Trophoblast cell (in vitro differentiated cells and primary cell): Measurements from ENCODE around the gene PHKB.

Source experiments
- DNase-seq, 2 donors: peaks; one replicate each; pipeline ENCODE4 v3.0.0-alpha.2; 2016
- H2AFZ ChIP-seq: 2 replicates; pipeline ENCODE4 v1.6.1; 2013; ENCODE audit warnings: low read length, moderate library complexity, mild to moderate bottlenecking; ENCODE audit not compliant: insufficient read depth, poor library complexity
- H2AK5ac ChIP-seq: 2 replicates; pipeline ENCODE4 v1.6.1; 2013; ENCODE audit warnings: mild to moderate bottlenecking, low read length
- H2BK120ac ChIP-seq: 2 replicates; pipeline ENCODE4 v1.6.1; 2013; ENCODE audit warnings: low read length, mild to moderate bottlenecking, moderate library complexity; ENCODE audit not compliant: insufficient read depth, poor library complexity
- H2BK12ac ChIP-seq: 2 replicates; pipeline ENCODE4 v1.6.1; 2013; ENCODE audit warnings: mild to moderate bottlenecking, low read length, moderate library complexity
- H2BK5ac ChIP-seq: 2 replicates; pipeline ENCODE4 v1.6.1; 2013; ENCODE audit warnings: low read length, low read depth, moderate library complexity, mild to moderate bottlenecking; ENCODE audit not compliant: poor library complexity
- H3K14ac ChIP-seq: 2 replicates; pipeline ENCODE4 v1.6.1; 2013; ENCODE audit warnings: mild to moderate bottlenecking, low read length
- H3K18ac ChIP-seq: 2 replicates; pipeline ENCODE4 v1.6.1; 2013; ENCODE audit warnings: mild to moderate bottlenecking, low read length
- H3K23ac ChIP-seq: 2 replicates; pipeline ENCODE4 v1.6.1; 2013; ENCODE audit warnings: low read length
- H3K27ac ChIP-seq: 2 replicates; pipeline ENCODE4 v1.5.1; 2013; ENCODE audit warnings: low read depth, mild to moderate bottlenecking, inconsistent platforms, low read length, moderate library complexity
- H3K27me3 ChIP-seq: 2 replicates; pipeline ENCODE4 v1.6.1; 2013; ENCODE audit warnings: inconsistent platforms, mild to moderate bottlenecking, low read length, moderate library complexity; ENCODE audit not compliant: insufficient read depth
- H3K36me3 ChIP-seq, 2 experiments: 1 replicate in 1 of 2; 2 replicates in 1 of 2; pipeline ENCODE4 v1.6.1; 2013; ENCODE audit warnings: low read length in 2 of 2, mild to moderate bottlenecking in 2 of 2, moderate library complexity in 1 of 2; ENCODE audit not compliant: insufficient read depth in 2 of 2, control insufficient read depth in 1 of 2
- H3K4ac ChIP-seq: 2 replicates; pipeline ENCODE4 v1.6.1; 2013; ENCODE audit warnings: low read depth, mild to moderate bottlenecking, low read length, moderate library complexity
- H3K4me1 ChIP-seq, 2 experiments: 1 replicate in 1 of 2; 2 replicates in 1 of 2; pipeline ENCODE4 v1.6.1; 2013; ENCODE audit warnings: low read length in 2 of 2, mild to moderate bottlenecking in 2 of 2, moderate library complexity in 1 of 2; ENCODE audit not compliant: insufficient read depth in 2 of 2, control insufficient read depth in 1 of 2
- H3K4me2 ChIP-seq: 2 replicates; pipeline ENCODE4 v1.6.1; 2013; ENCODE audit warnings: inconsistent platforms, mild to moderate bottlenecking, low read length, moderate library complexity
- H3K4me3 ChIP-seq: 2 replicates; pipeline ENCODE4 v1.5.1; 2013; ENCODE audit warnings: mild to moderate bottlenecking, low read depth, low read length, inconsistent platforms
- H3K79me1 ChIP-seq: one replicate; pipeline ENCODE4 v1.6.1; 2013; ENCODE audit warnings: low read length
- H3K79me2 ChIP-seq: 2 replicates; pipeline ENCODE4 v1.6.1; 2013; ENCODE audit warnings: low read length, mild to moderate bottlenecking; ENCODE audit not compliant: control insufficient read depth, insufficient read depth, poor library complexity
- H3K9ac ChIP-seq: 2 replicates; pipeline ENCODE4 v1.6.1; 2013; ENCODE audit warnings: mild to moderate bottlenecking, low read length
- H3K9me3 ChIP-seq: 2 replicates; pipeline ENCODE4 v1.6.1; 2013; ENCODE audit warnings: low read depth, mild to moderate bottlenecking, control low read depth, inconsistent platforms, low read length; ENCODE audit not compliant: insufficient read depth
- H4K12ac ChIP-seq: 2 replicates; pipeline ENCODE4 v1.6.1; 2013; ENCODE audit warnings: low read depth, mild to moderate bottlenecking, low read length, moderate library complexity
- H4K8ac ChIP-seq: 2 replicates; pipeline ENCODE4 v1.6.1; 2013; ENCODE audit warnings: low read depth, mild to moderate bottlenecking, low read length, moderate library complexity
- H4K91ac ChIP-seq: one replicate; pipeline ENCODE4 v1.6.1; 2013; ENCODE audit warnings: low read depth, mild to moderate bottlenecking, low read length, moderate library complexity
- WGBS: extraction: QIAGEN DNeasy Blood & Tissue Kit; methylation state at CpG from one replicate; pipeline ENCODE4 v1.1.7; 2013; ENCODE audit warnings: missing lambda C conversion rate; ENCODE audit not compliant: insufficient read length, insufficient coverage; ENCODE audit errors: extremely low coverage; 5-methylcytosine and 5-hydroxymethylcytosine counted together

PHKB gene

GRCh38 chr16:47506800-47507199 is 45.7 kb downstream of the PHKB start:
- H3K27ac ChIP-seq: no peak overlapping the region
- H4K12ac ChIP-seq: no peak overlapping the region
- no peak overlapping the region for H2BK5ac ChIP-seq
- no peak overlapping the region for H3K9ac ChIP-seq
- H4K91ac ChIP-seq: no peak overlapping the region
- H3K79me1 ChIP-seq: no peaks in the 10 kb centered on the region
- H3K4ac ChIP-seq: no peak overlapping the region
- H3K27me3 ChIP-seq: no peaks in the 10 kb centered on the region
- no peak overlapping the region for H3K4me2 ChIP-seq
- H3K23ac ChIP-seq: no peak overlapping the region
- no peak for DNase-seq
- WGBS: no CpG with 5 or more reads among the region's 2 CpGs
- H3K14ac ChIP-seq: no peak overlapping the region
- no peak overlapping the region for H3K4me3 ChIP-seq
- no peak overlapping the region for H3K18ac ChIP-seq
- no peak overlapping the region for H2BK12ac ChIP-seq
- H4K8ac ChIP-seq: no peak overlapping the region
- H3K9me3 ChIP-seq: no peaks in the 10 kb centered on the region
- no peak overlapping the region for H2AK5ac ChIP-seq
- no peaks in the 10 kb centered on the region for H3K4me1 ChIP-seq
- no peak overlapping the region for H2BK120ac ChIP-seq
- H3K79me2 ChIP-seq: no peaks in the 10 kb centered on the region
- H3K36me3 ChIP-seq: peaks cover 8 to 17% of the 10 kb centered on the region in 2 experiments
- no peak overlapping the region for H2AFZ ChIP-seq

- Histone ChIP-seq H2BK120ac (no peak overlapping the region), H3K4me1 (no peaks in the 10 kb centered on the region), H2AK5ac (no peak overlapping the region), H4K12ac (no peak overlapping the region), H3K4ac (no peak overlapping the region), H2BK5ac (no peak overlapping the region), H3K27me3 (no peaks in the 10 kb centered on the region), H3K79me2 (no peaks in the 10 kb centered on the region), H3K18ac (no peak overlapping the region), H3K9ac (no peak overlapping the region), H3K23ac (no peak overlapping the region), H4K91ac (no peak overlapping the region), H2AFZ (no peak overlapping the region), H3K4me3 (no peak overlapping the region), H3K79me1 (no peaks in the 10 kb centered on the region), H3K27ac (no peak overlapping the region), H3K9me3 (no peaks in the 10 kb centered on the region), H2BK12ac (no peak overlapping the region), H3K4me2 (no peak overlapping the region), H3K14ac (no peak overlapping the region), H3K36me3 (peaks cover 10 to 19% of the 10 kb centered on the region in 2 experiments), H4K8ac (no peak overlapping the region)
- no CpG with 5 or more reads among the region's 1 CpG for WGBS
- no peak for DNase-seq
Observed at GRCh38 chr16:47507701-47508100, 46.6 kb downstream of the PHKB start.

GRCh38 chr16:47511882-47512281 is 50.8 kb downstream of the PHKB start:
- no peak overlapping the region for H2BK120ac ChIP-seq
- H3K4me2 ChIP-seq: no peak overlapping the region
- no peak overlapping the region for H3K14ac ChIP-seq
- no peak overlapping the region for H3K18ac ChIP-seq
- no peak overlapping the region for H3K4me3 ChIP-seq
- no peaks in the 10 kb centered on the region for H3K4me1 ChIP-seq
- H3K9ac ChIP-seq: no peak overlapping the region
- no peak overlapping the region for H3K23ac ChIP-seq
- no peak overlapping the region for H4K12ac ChIP-seq
- no peak overlapping the region for H2AFZ ChIP-seq
- no peak overlapping the region for H2BK5ac ChIP-seq
- peaks cover 8 to 9% of the 10 kb centered on the region in 2 experiments for H3K36me3 ChIP-seq
- H3K79me1 ChIP-seq: no peaks in the 10 kb centered on the region
- no peaks in the 10 kb centered on the region for H3K27me3 ChIP-seq
- no peak overlapping the region for H2AK5ac ChIP-seq
- no peak overlapping the region for H4K8ac ChIP-seq
- no peaks in the 10 kb centered on the region for H3K79me2 ChIP-seq
- no peaks in the 10 kb centered on the region for H3K9me3 ChIP-seq
- no peak overlapping the region for H3K4ac ChIP-seq
- DNase-seq: no peak
- H2BK12ac ChIP-seq: no peak overlapping the region
- WGBS: no CpG with 5 or more reads among the region's 4 CpGs
- no peak overlapping the region for H4K91ac ChIP-seq
- H3K27ac ChIP-seq: no peak overlapping the region

DNA sequence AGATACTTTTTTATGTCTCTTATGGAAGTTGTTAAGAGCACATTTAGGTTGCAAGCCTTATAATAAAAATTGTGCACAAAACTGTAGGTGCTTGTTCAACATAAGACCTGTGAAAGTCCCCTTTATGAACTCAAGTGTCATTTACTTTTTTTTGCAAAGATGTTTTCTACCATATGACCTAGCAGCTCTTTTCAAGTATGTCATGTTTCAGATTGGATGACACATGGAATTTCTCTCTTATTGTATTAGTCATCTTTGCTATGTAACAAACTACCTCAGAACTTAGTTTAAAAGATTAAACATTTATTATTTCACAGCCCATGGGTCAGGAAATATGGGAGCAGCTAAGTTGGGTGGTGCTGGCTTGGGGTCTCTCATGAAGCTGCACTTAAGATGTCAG is 57.9 kb downstream of the PHKB start:
- DNase-seq: no peak
- H3K14ac ChIP-seq: no peak overlapping the region
- no peak overlapping the region for H2AK5ac ChIP-seq
- H3K36me3 ChIP-seq: peaks cover 6% of the 10 kb centered on the region in 2 experiments
- H4K12ac ChIP-seq: no peak overlapping the region
- H3K9ac ChIP-seq: no peak overlapping the region
- no peaks in the 10 kb centered on the region for H3K4me1 ChIP-seq
- H3K18ac ChIP-seq: no peak overlapping the region
- H2BK5ac ChIP-seq: no peak overlapping the region
- no peaks in the 10 kb centered on the region for H3K9me3 ChIP-seq
- no peak overlapping the region for H3K4me3 ChIP-seq
- no peak overlapping the region for H3K27ac ChIP-seq
- H3K23ac ChIP-seq: no peak overlapping the region
- no peak overlapping the region for H4K8ac ChIP-seq
- no peak overlapping the region for H3K4ac ChIP-seq
- H3K4me2 ChIP-seq: no peak overlapping the region
- no peak overlapping the region for H2BK120ac ChIP-seq
- no peaks in the 10 kb centered on the region for H3K79me2 ChIP-seq
- H2AFZ ChIP-seq: no peak overlapping the region
- no peak overlapping the region for H2BK12ac ChIP-seq
- H4K91ac ChIP-seq: no peak overlapping the region
- H3K27me3 ChIP-seq: no peaks in the 10 kb centered on the region
- no peaks in the 10 kb centered on the region for H3K79me1 ChIP-seq
